GM19238 (cell line): ENCODE measurements around the gene LDLRAD4.
A peak's percentile ranks its signal among the peaks of the same experiment; 100 is the strongest.
"Not testable (repeated sequence)": the region's sequence is repeated elsewhere in the genome, so short reads cannot be mapped to it uniquely, and the experiment has no call there.

Source experiments
- DNase-seq: peaks from one replicate; pipeline ENCODE4 v3.0.0; 2011; ENCODE audit warnings: low spot score; ENCODE audit not compliant: insufficient read length

Gene LDLRAD4

DNA sequence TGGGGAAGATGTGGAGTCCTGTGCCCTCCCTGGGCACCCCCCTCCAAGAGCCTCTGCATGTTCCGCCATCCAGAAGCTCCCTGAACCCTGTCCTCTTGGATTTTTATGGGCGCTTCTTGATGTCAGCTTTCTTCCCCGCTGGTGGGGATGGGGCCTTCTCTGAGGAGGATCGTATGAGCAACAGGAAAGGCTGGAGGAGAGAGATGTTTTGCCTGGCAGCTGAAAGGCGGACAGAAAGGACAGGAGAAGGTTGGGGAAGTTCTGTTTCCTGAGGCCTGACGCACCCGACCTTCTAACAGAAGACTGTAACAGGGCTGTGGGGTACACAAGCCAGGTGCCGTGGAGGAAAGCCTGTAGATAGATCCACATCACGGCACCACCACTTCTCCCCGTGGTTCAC is 238.8 kb downstream of the LDLRAD4 start:
- DNase-seq, result no peak

DNA sequence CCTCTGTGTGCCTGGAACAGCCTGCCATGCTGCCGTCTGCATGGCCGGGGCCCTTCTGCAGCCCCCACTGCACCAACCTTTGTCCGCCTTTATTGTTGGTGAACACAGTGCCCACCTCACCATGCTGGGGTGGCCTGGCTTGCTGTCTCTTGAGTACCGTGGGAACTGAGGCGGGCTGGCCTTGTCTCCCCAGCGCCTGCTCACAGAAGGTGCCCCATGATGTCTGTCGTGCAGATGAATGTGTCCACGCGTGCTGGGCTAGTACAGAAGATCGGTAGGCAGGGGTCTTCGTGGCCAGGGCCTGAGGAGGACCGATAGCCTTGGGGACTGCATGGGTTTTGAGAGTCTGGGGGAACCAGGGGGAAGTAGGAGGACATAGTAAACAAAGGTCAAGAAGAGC is 242.4 kb downstream of the LDLRAD4 start:
- DNase-seq, result no peak

DNA sequence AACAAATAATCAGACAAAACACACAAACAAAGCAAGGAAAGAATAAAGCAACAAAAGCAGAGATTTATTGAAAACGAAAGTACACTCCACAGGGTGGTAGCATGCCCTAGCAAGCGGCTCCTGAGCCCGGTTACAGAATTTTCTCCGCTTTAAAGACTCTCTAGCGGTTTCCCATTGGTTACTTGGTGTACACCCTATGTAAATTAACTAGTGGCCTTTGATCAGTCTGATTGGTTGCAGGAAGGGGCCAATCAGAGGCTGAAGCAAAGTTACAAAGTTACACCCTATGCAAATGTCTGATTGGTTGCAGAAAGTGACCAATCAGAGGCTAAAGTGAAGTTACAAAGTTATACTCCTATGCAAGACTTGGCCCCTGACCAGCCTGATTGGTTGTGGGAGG is 242.9 kb downstream of the LDLRAD4 start:
- DNase-seq, result no peak

DNA sequence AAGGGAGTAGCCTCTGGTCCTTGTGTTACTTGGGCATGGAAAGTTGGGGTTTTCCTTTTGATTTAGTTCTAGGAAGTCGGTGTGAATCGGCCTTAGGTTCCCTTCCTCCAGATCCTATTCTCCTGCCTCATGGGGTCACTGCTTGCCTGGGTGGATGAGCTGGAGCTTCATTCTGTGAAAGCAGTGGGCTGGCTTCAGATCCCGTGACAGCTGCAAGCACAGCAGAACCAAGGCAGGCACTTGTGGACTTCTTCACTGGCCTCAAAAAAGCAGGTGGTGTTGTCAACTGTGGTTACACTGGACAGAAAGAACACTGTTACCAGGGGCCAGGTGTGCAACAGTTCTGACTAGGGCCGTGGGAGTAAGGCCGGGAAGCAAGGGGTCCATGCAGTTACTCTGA is 243.4 kb downstream of the LDLRAD4 start:
- DNase-seq, result no peak

DNA sequence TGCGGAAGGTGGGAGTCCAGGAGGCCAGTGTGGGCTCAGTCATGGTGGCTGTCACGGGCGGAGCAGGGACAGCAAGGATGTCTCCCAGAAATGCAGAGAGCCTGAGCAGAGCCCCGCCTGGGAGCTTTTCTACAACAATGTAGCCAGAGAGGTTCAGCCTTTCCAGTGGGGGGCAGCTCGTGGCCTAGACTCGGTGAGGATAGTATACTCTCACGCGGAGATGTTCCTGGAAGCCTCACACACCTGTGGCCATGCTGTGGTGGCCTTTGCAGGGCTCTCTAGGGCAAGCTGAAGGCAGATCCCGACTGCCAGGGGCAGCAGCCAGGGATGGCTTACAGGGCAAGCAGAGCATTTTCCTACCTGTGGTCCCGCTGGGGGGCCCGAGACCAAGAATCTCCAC is 244.1 kb downstream of the LDLRAD4 start:
- DNase-seq, result no peak

DNA sequence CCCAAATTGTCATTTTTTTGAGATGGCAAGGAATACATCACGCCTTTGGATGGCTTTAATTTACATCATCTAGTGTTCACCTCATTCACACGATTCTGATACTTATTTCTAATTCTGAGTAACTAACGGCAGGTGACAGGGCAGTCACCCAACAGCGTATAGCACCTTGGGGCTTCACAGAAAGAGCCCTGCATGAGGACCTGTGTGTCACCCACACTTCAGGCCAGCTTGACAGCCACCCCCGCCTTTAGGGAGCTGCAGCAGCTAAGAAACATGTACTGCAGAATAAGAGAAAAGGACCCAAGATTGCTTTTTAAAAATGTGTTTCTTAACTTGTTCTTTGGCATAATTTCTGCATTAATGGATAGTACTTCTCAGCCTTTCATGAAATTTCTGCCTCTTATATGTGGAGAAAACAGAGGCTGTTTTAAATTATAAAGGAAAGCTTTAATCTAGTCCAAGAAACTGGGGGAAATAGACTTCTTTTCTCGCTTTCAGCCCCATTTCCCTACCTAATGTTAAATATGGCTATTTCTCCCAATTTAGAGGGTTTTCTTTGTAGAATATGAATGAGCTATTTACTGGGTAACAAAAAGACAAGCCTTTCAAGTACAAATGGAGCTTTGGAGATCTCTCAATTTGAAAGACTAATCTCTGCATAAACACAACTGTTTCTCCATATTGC is 245.1 kb downstream of the LDLRAD4 start:
- DNase-seq, result no peak

DNA sequence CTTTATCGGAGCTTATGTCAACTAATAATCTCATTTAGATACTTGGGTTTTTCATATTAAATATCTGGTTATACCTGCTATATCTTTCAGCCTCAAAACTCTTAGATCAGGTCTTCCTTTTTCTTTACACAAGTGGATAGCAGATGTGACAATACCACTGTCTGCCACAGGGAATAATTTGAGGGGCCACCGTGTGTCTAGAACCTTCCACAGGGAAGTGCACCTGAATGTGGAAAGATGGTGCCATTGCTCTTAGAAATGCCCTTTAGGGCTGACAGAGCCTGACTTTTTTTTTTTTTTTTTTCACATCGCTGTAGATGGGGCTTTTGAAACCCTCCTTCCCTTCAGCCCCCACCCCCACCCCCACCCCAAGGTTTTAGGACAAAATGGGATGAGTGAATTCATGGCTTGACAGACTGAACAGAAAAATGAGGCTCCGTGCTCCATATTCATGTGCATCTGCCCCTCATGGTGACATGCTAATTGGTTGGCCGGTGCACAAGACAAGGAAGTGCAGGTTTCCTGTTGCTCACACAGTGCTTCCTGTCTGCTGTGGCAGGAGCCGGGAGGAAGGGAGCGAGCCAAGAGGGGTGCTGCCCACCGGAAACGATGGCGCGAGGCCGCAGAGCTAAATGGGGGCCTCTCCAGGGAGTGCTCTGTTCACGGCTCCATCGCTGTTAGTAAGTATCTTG is 246.0 kb downstream of the LDLRAD4 start:
- peak; percentile 76 for DNase-seq

DNA sequence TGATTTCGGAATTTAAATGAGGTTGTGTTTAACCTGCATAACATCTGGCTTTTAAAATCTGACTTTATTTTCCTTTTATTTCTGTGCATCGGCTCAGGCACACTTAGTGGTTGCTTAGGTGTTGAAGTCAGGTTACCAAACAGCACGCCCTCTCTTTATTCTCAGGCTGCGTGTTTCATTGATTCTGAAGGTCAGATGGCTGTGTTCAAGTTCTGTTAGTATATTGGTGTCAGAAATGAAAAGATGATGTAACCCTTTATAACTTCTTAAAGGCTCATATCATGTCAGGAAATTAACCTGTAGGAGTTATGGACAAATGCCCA is 246.5 kb downstream of the LDLRAD4 start:
- DNase-seq, result no peak

DNA sequence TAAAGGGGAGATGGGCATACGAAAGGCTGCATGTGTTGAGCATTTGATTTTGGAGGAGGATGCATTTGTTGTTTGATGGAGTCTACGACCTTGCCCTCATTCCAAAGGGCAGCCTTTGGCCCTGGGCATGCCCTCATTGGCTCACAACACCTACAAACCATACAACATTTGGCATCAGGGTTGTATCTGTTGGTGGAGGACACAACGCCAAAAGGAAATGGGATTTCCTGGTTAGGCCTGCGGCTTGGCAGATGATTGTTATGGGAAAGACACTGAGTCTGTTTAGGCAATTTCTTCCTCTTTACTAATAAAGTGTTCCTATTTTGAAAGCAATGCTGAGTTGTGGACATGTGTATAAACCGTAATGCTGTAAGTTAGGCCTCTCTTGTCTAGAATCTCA is 246.9 kb downstream of the LDLRAD4 start:
- DNase-seq, result no peak

DNA sequence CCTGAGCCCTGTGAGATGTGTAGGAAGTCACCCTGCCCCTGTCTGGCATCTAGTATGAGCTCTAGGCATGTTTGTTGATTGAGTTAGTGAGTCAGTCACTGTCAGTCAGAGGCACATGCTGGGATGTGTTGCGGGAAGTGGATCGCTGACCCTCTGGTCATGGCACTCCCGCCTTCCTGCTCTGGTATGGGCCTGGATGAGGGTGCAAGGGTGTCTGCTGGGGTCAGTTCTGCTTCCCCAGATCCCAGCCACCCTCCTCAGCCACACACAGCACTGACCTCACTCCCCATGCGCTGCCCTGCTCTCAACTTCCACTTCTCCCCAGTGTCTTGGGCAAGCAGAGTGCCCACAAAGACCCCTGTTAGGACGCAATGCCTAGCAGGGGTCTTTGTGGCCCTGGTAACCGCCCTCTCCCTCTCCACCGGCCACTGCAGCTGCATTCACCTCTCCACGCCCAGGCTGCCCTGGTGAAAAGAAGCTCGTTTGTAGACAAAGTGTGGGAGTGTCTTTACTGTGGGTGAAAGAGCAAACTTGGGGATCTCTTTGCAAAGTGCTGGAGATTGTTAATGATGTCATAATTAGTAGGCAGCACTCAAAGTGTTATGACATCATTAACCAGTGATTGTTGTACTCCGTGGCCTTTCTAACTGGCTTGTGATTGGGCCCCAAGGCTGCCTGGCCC is 252.1 kb downstream of the LDLRAD4 start:
- no peak for DNase-seq

DNA sequence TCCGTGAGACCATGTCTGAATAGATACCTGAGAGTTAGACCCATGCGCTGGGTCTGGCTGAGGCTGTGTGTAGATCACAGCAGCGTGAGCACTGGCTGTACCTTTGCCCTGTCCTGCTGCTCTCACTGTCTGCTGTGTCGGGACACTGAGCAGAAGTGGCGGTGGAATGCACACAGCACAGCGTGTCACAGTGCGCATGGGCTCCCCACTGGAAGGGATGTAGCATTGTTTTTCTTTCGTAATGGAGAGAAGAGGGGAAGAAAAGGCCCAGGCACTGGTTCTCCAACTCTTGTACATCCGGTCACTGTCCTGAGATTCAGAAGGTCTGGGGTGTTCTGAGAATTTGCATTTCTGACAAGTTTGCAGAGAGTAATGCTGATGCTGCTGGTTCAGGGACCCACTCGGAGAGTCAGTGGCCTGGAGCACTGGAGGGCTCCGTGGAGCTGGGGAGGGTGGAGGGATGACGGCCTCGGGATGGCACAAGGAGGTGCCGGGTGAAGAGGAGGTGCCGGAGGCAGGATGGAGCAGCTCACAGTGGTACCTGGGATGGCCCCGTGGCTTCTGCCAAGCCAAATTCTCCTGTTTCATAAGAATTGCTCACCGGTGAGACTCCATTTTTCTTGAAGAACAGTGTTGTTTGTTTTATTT is 252.8 kb downstream of the LDLRAD4 start:
- no peak for DNase-seq

DNA sequence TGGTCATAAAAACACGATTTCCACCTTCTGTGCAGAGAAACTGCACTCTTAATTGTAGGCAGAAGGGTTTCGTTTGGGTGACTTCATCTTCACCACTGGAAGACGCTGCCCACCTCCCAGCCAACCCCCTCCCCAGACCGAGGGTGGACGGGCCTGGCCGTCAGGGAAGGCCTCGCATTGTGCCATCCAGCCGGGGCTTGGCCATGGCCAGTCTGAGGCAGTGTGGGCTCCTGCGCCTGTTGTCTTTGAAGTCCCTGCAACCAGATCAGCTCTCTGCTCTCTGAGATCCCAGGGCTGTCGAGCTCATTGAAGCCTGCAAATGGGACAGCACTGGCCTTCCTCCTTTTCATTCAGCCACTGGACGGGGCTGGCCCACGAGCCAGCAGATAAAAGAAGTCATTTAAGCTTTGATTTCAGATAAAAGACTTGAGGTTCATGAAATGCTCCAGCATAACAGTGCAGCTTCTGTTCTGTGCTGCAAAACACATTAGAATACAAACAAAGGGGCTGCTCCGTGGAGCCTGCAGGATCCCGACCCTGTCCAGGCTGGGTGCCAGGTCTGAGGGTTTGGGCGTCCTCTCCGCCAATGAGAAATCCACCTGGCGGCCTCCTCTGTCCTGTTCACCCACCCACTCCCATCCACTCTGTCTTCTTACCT is 253.5 kb downstream of the LDLRAD4 start:
- no peak for DNase-seq

DNA sequence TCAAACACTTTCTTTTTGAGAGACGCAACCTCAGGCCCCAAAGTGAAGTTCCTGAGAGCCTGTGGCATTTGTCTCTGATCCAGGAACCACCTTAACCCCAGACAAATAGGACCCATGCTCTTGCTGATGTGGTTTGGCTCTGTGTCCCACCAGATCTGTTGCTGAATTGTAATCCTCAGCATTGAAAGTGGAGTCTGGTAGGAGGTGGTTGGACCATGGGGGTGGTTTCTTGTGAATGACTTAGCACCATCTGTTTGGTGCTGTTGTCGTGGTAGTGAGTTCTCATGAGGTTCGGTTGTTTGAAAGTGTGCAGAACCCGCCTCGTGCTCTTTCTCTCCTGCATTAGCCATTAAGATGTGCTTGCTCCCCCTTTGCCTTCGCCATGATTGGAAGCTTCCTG is 255.2 kb downstream of the LDLRAD4 start:
- no peak for DNase-seq

DNA sequence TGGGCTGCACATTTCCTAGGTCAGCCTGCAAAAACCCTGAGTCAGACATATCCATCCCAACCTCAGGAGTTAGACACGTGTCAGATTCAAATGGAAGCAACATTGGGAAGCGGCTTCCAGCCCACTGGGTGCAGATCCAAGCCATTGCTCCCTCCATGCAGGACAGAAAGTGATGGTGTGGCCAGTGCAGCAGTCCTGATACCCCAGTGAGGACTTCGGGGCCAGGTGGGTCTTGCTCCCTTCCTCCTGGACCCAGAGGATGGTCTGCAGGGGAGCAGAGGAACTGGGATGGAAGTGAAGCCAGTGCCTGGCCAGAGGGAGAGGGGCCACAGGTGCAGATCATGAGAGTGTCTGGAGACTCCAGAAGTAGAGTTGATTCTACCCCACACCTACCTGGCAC is 255.8 kb downstream of the LDLRAD4 start:
- no peak for DNase-seq

DNA sequence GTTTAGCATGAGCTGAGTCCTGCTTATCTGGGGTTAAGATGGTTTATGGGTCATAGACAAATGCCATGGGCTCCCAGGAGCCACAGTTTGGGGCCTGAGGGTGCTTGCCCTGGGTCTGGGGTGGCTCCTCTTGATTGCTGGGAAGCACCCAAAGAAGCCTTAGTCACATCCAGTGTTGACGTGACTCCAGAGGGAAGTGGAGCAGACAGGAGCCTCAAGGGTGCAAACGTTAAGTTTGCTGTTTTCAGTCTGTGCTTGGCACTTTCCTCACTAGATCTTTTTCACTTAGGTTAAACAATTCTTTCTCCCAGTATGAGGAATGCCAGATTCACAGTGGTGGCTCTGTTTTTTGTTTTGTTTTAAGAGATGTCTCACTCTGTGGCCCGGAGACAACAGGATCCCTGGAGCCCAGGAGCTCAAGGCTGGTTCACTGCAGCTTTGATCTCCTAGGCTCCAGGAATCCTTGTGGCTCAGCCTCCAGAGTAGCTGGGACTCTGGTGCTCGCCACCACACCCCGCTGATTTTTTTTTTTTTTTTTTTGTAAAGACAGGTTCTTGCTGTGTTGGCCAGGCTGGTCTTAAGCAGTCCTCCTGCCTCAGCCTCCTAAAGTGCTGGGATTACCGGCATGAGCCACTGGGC is 256.5 kb downstream of the LDLRAD4 start:
- DNase-seq, result no peak

DNA sequence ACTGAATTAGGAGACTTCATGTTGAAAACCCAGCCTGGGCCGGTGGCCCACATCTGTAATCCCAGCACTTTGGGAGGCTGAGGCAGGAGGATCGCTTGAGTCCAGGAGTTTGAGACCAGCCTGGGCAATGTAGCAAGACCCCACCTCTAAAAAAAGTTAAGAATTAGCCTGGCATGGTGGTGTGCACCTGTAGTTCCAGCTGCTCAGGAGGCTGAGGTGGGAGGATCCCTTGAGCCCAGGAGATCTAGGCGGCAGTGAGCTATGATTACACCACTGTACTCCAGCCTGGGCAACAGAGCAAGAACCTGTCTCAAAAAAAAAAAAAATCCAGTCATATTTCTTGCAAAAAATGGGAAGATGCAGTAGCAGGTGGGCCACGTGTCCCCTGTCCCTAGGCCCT is 257.8 kb downstream of the LDLRAD4 start:
- DNase-seq, result not testable (repeated sequence)

DNA sequence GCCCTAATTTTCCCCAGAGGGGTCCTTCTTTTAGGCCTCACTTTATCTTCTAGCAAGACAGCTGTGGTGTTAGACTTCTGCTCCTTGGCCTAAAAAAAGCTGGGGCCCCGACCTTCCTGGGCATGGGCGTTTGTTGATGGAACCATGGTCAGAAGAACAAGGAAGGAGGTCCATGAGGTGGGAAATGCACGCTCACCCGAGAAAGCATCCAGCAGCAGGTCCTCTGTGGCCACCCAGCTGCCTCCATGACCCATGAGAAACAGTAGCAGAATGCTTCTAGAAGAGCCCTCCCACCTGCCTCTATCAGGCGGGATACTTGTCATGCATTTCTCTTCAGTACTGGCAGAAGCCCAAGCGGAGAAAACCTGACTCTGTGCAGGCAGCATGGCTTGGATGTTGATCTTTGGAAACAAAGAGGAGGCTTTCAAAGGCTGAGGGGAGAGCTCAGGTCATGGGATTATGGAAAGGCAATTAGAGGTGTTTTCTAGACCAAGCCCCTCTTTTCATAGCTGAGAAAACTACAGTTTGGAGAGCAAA is 258.7 kb downstream of the LDLRAD4 start:
- DNase-seq, result no peak

DNA sequence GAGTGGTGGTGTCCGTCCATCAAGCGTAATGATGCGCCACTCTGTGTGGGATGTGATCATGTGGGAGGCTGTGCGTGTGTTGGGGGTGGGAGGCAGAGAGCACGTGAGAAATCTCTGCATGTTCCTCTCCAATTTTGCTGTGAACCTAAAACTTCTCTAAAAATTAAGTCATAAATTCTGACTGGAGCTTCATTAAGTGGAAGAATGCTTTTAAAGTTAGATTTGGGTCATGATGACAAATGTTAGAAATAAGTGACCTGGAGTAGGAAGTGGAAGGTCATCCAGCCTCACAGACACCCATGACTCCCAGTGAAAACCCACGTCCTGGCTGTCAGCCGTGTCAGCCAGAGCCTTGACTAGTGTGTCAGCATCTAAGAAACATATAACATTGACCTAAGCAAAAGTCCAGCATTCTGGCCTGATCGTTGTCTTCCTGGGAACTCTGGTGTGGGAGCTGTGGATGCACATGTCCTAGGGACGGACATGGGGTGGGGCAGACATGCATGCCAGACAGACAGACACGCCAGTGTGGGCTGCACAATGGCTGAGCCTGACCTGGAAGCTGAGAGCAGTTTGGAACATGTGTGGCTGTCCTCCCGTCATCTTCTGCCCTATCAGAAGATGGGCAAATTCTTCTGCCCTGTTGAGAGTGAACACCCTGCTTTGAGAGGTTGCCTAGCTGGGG is 262.2 kb downstream of the LDLRAD4 start:
- no peak for DNase-seq

DNA sequence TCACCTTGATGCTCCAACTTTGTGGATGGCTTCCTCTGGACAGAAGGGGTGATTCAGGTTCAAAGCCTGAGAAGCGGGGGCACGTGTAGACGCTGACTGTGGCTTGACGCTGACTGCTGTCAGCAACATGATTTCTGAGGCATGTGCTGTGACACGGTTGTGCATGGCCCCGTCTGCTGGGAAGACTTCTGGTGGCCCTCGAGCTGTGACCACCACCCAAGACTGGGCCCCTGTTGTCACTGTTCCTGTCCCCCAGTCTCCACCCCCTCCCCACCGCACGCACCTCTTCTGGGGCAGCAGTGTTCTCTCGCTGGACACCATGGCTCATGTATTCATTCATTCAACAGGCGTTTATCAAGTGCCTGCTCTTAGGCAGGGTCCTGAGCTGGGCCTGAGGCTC is 262.8 kb downstream of the LDLRAD4 start:
- DNase-seq, result no peak

DNA sequence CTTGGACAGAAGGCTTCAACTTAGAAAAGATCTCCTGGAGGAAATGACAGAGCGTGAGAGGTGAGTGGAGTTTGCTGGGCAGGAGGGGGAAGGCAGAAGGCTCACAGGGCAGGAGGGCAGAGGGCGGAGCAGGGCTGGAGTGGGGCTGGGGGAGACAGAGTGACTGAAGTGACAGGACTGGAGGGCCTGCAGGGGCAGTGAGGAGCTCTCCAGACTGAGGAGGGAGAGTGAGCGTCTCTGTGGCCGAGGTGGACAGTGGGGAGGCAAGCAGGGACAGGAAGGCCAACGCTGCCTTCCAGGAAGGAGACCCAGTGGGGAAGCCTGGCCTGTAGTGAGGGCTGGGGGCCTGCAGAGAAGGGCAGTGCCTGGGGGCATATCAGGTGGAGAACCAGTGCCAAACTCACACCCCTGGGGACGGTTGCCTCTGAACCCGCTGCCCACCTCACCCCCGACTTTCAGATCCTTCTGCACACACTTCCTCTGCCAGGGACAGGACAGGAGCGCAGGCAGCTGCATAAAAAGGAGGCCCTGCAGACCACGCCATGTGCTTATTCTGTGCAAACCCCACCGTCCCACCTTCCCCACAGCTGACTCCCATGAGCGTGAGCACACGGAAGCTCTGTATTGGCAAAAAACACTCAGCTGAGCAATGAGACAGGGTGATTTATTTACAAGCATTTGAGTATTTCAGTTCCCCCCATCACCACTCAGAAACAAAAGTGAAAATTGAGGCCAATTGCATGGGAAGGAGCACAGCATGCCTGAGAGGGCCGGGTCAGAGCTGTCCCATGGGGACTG is 263.5 kb downstream of the LDLRAD4 start:
- DNase-seq, result peak; percentile 69
